HEK293 (cell line): ENCODE data around the gene SLC26A11.
A peak's percentile ranks its signal among the peaks of the same experiment; 100 is the strongest.

Source experiments
- CTCF ChIA-PET: fragments of 350-600 bp; formaldehyde crosslinking; extraction: SDS; loops from one replicate; lab custom pipeline; 2021; ENCODE audit warnings: antibody characterized with exemption; lab: Yijun Ruan, JAX
- POLR2A ChIA-PET: fragments of 300-600 bp; formaldehyde crosslinking; extraction: SDS; loops from one replicate; lab custom pipeline; 2020; ENCODE audit warnings: antibody characterized with exemption, inconsistent platforms; lab: Yijun Ruan, JAX
- H3K27ac ChIP-seq: fragments of 200-500 bp; sonication (Bioruptor generic); 2 replicates; pipeline ENCODE4 v1.5.1; 2014; ENCODE audit warnings: low read depth, low read length, control low read depth, inconsistent platforms; ENCODE audit errors: extremely low read depth
- H3K36me3 ChIP-seq, 2 experiments: fragments of 200-500 bp in 1 of 2; sonication (Bioruptor generic) in 1 of 2; 1 replicate in 1 of 2; 2 replicates in 1 of 2; pipeline ENCODE4 v1.5.1; 2014 to 2017; ENCODE audit warnings: inconsistent platforms in 2 of 2, low read length in 2 of 2; ENCODE audit not compliant: control insufficient read depth in 2 of 2, insufficient read depth in 1 of 2
- H3K4me1 ChIP-seq: fragments of 200-500 bp; sonication (Bioruptor generic); 2 replicates; pipeline ENCODE4 v1.5.1; 2014; ENCODE audit warnings: mild to moderate bottlenecking, low read length, inconsistent platforms; ENCODE audit not compliant: control insufficient read depth, insufficient read depth
- H3K4me3 ChIP-seq: 2 replicates; pipeline ENCODE4 v1.5.1; 2011; ENCODE audit warnings: low read depth, mild to moderate bottlenecking, control low read depth, low read length, moderate library complexity
- H3K9me3 ChIP-seq: fragments of 200-500 bp; sonication (Bioruptor generic); 2 replicates; pipeline ENCODE4 v1.5.1; 2014; ENCODE audit warnings: low read depth, low read length, inconsistent platforms; ENCODE audit not compliant: control insufficient read depth, insufficient read depth
- FEZF1 ChIP-seq: fragments of 450-650 bp; formaldehyde crosslinking; IDR thresholded peaks from 2 replicates; pipeline ENCODE4 v1.5.1; 2016; ENCODE audit warnings: missing biosample characterization, missing genetic modification characterization
- GLI2 ChIP-seq: fragments of 450-650 bp; formaldehyde crosslinking; IDR thresholded peaks from 2 replicates; pipeline ENCODE4; 2017; ENCODE audit warnings: missing biosample characterization, missing genetic modification characterization, low read depth, borderline replicate concordance
- GLIS2 ChIP-seq: fragments of 450-650 bp; formaldehyde crosslinking; IDR thresholded peaks from 2 replicates; pipeline ENCODE4 v1.5.1; 2016; ENCODE audit warnings: missing biosample characterization, missing genetic modification characterization
- IKZF3 ChIP-seq: fragments of 450-650 bp; IDR thresholded peaks from 2 replicates; pipeline ENCODE4 v1.5.0; 2018; ENCODE audit warnings: missing biosample characterization, mild to moderate bottlenecking, missing genetic modification characterization, moderate library complexity
- KLF1 ChIP-seq: fragments of 450-650 bp; formaldehyde crosslinking; IDR thresholded peaks from 2 replicates; pipeline ENCODE4 v1.5.1; 2016; ENCODE audit warnings: missing biosample characterization, missing genetic modification characterization
- KLF8 ChIP-seq: fragments of 450-650 bp; formaldehyde crosslinking; IDR thresholded peaks from 2 replicates; pipeline ENCODE4 v1.5.1; 2016; ENCODE audit warnings: missing biosample characterization, missing genetic modification characterization
- KLF9 ChIP-seq: fragments of 450-650 bp; formaldehyde crosslinking; IDR thresholded peaks from 2 replicates; pipeline ENCODE4 v1.5.1; 2016; ENCODE audit warnings: missing biosample characterization, missing genetic modification characterization, low read depth
- YY2 ChIP-seq: fragments of 450-650 bp; formaldehyde crosslinking; IDR thresholded peaks from 2 replicates; pipeline ENCODE4 v1.5.1; 2016; ENCODE audit warnings: missing biosample characterization, missing genetic modification characterization
- ZFHX2 ChIP-seq: fragments of 450-650 bp; formaldehyde crosslinking; conservative IDR thresholded peaks from 2 replicates; pipeline ENCODE4 v1.5.1; 2016; ENCODE audit warnings: missing biosample characterization, missing genetic modification characterization
- ZFP69B ChIP-seq: fragments of 450-650 bp; formaldehyde crosslinking; IDR thresholded peaks from 2 replicates; pipeline ENCODE4 v1.5.1; 2016; ENCODE audit warnings: missing biosample characterization, missing genetic modification characterization
- ZNF114 ChIP-seq: fragments of 450-650 bp; formaldehyde crosslinking; IDR thresholded peaks from 2 replicates; pipeline ENCODE4 v1.5.0; 2017; ENCODE audit warnings: missing biosample characterization, missing genetic modification characterization
- ZNF174 ChIP-seq: fragments of 450-650 bp; formaldehyde crosslinking; IDR thresholded peaks from 2 replicates; pipeline ENCODE4 v1.5.0; 2017; ENCODE audit warnings: missing biosample characterization, mild to moderate bottlenecking, missing genetic modification characterization
- ZNF221 ChIP-seq: fragments of 450-650 bp; formaldehyde crosslinking; IDR thresholded peaks from 2 replicates; pipeline ENCODE4 v1.5.1; 2017; ENCODE audit warnings: missing biosample characterization, missing genetic modification characterization, borderline replicate concordance
- ZNF311 ChIP-seq: fragments of 450-650 bp; formaldehyde crosslinking; IDR thresholded peaks from 2 replicates; pipeline ENCODE4 v1.5.1; 2017; ENCODE audit warnings: missing biosample characterization, missing genetic modification characterization, borderline replicate concordance
- ZNF510 ChIP-seq: fragments of 450-650 bp; formaldehyde crosslinking; IDR thresholded peaks from 2 replicates; pipeline ENCODE4 v1.5.1; 2018; ENCODE audit warnings: mild to moderate bottlenecking, missing genetic modification characterization, missing biosample characterization; ENCODE audit not compliant: insufficient replicate concordance
- ZNF558 ChIP-seq: fragments of 450-650 bp; formaldehyde crosslinking; IDR thresholded peaks from 2 replicates; pipeline ENCODE4 v1.5.1; 2016; ENCODE audit warnings: missing biosample characterization, missing genetic modification characterization
- ZNF560 ChIP-seq: fragments of 450-650 bp; formaldehyde crosslinking; IDR thresholded peaks from 2 replicates; pipeline ENCODE4 v1.5.1; 2017; ENCODE audit warnings: missing biosample characterization, missing genetic modification characterization, borderline replicate concordance
- ZNF596 ChIP-seq: fragments of 450-650 bp; IDR thresholded peaks from 2 replicates; pipeline ENCODE4 v1.5.0; 2018; ENCODE audit warnings: missing biosample characterization, mild to moderate bottlenecking, missing genetic modification characterization, moderate library complexity
- ZNF791 ChIP-seq: fragments of 450-650 bp; formaldehyde crosslinking; IDR thresholded peaks from 2 replicates; pipeline ENCODE4 v1.5.1; 2016; ENCODE audit warnings: missing biosample characterization, missing genetic modification characterization
- ZXDB ChIP-seq: fragments of 450-650 bp; formaldehyde crosslinking; IDR thresholded peaks from 2 replicates; pipeline ENCODE4 v1.5.1; 2016; ENCODE audit warnings: missing biosample characterization, missing genetic modification characterization
- TF ChIP-seq, protein P1 (sequence below): fragments of 450-650 bp; IDR thresholded peaks from 2 replicates; pipeline ENCODE4 v1.5.1; 2018; ENCODE audit warnings: missing biosample characterization, mild to moderate bottlenecking, missing genetic modification characterization
- TF ChIP-seq, protein P2 (sequence below): fragments of 450-650 bp; formaldehyde crosslinking; IDR thresholded peaks from 2 replicates; pipeline ENCODE4 v1.5.0; 2017; ENCODE audit warnings: missing biosample characterization, missing genetic modification characterization, borderline replicate concordance
- TF ChIP-seq, protein P3 (sequence below): fragments of 450-650 bp; formaldehyde crosslinking; IDR thresholded peaks from 2 replicates; pipeline ENCODE4 v1.5.1; 2016; ENCODE audit warnings: missing biosample characterization, missing genetic modification characterization
- TF ChIP-seq, protein P4 (sequence below): fragments of 450-650 bp; formaldehyde crosslinking; IDR thresholded peaks from 2 replicates; pipeline ENCODE4 v1.5.1; 2016; ENCODE audit warnings: missing biosample characterization, missing genetic modification characterization

SLC26A11 gene

DNA sequence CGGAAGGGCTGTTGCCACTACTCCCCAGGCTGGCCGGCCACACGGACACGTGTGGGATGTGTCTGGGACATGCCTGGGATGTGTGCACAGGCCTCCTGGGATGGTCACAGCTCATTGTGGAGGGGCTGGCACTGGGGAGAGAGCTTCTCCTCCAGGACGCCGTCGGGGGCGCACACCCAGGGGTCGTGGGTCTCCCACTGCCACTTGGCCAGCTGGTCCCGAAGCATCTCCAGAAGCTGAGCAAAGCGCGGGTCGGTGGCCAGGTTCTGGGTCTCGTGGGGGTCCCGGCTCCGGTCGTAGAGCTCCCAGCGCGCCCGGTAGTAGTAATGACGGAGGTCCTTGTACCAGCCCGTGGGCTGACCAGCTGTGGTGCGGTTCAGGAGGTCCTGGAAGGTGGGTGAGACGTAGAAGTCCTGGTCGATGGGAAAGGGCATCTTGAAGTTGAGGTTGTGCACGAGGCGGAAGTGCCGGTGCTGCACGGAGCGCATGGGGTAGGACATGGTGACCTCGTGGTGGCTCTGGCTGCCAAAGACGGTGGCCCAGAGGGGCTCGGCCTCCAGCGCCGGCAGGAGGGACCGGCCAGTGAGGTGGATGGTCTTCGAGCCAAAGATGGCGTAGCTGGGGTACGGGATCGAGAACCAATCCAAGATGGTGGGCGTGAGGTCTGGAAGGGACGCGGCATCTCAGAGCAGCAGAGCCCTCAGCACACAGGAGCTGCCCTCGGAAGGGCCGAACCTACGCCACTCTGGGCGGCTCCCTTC lies 9.7 kb upstream of the SLC26A11 start:
- Histone ChIP-seq H3K9me3 (no peaks in the 10 kb centered on the region), H3K4me1 (no peaks in the 10 kb centered on the region), H3K4me3 (no peak overlapping the region)
- CTCF ChIA-PET, result interaction anchor here (0.6 kb wide), 2 partner anchors 32 to 86 kb away, joined by 3 to 4 read pairs; no protein-coding TSS in a partner anchor
- TF ChIP-seq ZNF221 (no peak), GLI2 (no peak), ZNF558 (no peak), GLIS2 (tag by site-specific recombination) (0 out of 2 replicates have a peak, but pooled peaks have one; percentile 6), IKZF3 (tag by site-specific recombination) (no peak)
- TF ChIP-seq, all 188 proteins: peak for 1
- POLR2A ChIA-PET, result interaction anchor here (2.0 kb wide), 1 partner anchor 9 kb away, joined by 5 read pairs; the partner anchor contains the start of genes SGSH and SLC26A11
- Histone ChIP-seq H3K27ac (no peak overlapping the region), H3K36me3 (peaks cover 5 to 74% of the 10 kb centered on the region in 2 experiments; a peak in 2 of 3 replicates)

DNA sequence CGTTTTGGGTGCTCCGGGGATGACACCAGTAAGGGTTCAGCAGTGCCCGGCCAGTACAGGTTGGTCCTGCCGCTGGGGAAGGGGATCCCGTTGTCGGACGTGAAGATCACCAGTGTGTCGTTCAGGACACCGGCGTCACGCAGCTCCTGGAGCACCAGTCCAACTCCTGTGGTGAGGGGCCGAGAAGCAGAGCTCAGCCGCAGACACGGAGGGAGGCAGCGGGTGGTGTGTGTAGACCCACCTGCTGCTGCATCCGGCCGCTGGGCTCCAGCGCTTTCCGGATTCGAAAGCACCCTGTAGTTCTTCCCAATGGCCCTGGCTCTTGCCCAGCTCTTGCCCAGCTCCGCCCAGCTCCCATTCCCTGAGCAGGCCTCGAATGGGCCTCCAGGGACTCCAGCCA lies 8.1 kb upstream of the SLC26A11 start:
- Histone ChIP-seq H3K27ac (no peak overlapping the region), H3K4me3 (no peak overlapping the region), H3K9me3 (no peaks in the 10 kb centered on the region), H3K4me1 (no peaks in the 10 kb centered on the region), H3K36me3 (peaks cover 14 to 90% of the 10 kb centered on the region in 2 experiments)
- no peak for TF ChIP-seq ZNF311 (tag by site-specific recombination)
- CTCF ChIA-PET, result interaction anchor here (0.6 kb wide), 1 partner anchor 902 kb away, joined by 4 read pairs; no protein-coding TSS in a partner anchor
- POLR2A ChIA-PET, result no interaction called here

DNA sequence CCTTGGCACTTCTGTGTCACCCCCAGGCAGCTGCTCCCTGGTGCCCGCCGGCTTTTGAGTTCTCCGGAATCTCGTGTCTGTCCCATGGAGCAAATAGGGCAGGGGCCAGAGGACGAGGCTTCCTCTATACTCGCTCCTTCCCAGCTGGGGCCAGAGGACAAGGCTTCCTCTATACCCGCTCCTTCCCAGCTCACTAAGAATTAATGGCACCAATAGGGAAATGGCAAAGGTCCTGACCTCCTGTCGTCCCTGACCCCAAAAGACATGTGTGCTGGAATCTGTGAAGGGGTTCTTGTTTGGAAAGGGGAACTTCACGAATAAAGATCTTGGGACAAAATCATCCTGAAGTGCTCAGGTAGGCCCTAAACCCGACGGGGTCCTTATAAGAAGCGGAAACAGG lies 7.7 kb upstream of the SLC26A11 start:
- Histone ChIP-seq H3K9me3 (no peaks in the 10 kb centered on the region), H3K4me1 (no peaks in the 10 kb centered on the region), H3K4me3 (no peak overlapping the region), H3K36me3 (peaks cover 14 to 94% of the 10 kb centered on the region in 2 experiments), H3K27ac (no peak overlapping the region)
- ChIA-PET POLR2A (no interaction called here), CTCF (interaction anchor here (0.6 kb wide), 1 partner anchor 9 kb away, joined by 3 read pairs; no protein-coding TSS in a partner anchor)
- TF ChIP-seq ZFHX2 (tag by site-specific recombination) (no peak), KLF1 (tag by site-specific recombination) (no peak), KLF9 (tag by site-specific recombination) (no peak), FEZF1 (no peak), ZNF114 (no peak), ZNF174 (tag by site-specific recombination) (no peak), ZNF510 (tag by site-specific recombination) (no peak), ZNF791 (tag by site-specific recombination) (no peak), ZXDB (tag by site-specific recombination) (no peak), ZFP69B (tag by site-specific recombination) (no peak), YY2 (tag by site-specific recombination) (no peak), ZNF596 (tag by site-specific recombination) (no peak), KLF8 (no peak), ZNF560 (tag by site-specific recombination) (no peak)
- TF ChIP-seq, protein P1, sequence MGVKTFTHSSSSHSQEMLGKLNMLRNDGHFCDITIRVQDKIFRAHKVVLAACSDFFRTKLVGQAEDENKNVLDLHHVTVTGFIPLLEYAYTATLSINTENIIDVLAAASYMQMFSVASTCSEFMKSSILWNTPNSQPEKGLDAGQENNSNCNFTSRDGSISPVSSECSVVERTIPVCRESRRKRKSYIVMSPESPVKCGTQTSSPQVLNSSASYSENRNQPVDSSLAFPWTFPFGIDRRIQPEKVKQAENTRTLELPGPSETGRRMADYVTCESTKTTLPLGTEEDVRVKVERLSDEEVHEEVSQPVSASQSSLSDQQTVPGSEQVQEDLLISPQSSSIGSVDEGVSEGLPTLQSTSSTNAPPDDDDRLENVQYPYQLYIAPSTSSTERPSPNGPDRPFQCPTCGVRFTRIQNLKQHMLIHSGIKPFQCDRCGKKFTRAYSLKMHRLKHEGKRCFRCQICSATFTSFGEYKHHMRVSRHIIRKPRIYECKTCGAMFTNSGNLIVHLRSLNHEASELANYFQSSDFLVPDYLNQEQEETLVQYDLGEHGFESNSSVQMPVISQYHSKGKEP (tag by site-specific recombination), result no peak
- TF ChIP-seq, protein P2, sequence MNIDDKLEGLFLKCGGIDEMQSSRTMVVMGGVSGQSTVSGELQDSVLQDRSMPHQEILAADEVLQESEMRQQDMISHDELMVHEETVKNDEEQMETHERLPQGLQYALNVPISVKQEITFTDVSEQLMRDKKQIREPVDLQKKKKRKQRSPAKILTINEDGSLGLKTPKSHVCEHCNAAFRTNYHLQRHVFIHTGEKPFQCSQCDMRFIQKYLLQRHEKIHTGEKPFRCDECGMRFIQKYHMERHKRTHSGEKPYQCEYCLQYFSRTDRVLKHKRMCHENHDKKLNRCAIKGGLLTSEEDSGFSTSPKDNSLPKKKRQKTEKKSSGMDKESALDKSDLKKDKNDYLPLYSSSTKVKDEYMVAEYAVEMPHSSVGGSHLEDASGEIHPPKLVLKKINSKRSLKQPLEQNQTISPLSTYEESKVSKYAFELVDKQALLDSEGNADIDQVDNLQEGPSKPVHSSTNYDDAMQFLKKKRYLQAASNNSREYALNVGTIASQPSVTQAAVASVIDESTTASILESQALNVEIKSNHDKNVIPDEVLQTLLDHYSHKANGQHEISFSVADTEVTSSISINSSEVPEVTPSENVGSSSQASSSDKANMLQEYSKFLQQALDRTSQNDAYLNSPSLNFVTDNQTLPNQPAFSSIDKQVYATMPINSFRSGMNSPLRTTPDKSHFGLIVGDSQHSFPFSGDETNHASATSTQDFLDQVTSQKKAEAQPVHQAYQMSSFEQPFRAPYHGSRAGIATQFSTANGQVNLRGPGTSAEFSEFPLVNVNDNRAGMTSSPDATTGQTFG (tag by site-specific recombination), result no peak
- TF ChIP-seq, protein P3, sequence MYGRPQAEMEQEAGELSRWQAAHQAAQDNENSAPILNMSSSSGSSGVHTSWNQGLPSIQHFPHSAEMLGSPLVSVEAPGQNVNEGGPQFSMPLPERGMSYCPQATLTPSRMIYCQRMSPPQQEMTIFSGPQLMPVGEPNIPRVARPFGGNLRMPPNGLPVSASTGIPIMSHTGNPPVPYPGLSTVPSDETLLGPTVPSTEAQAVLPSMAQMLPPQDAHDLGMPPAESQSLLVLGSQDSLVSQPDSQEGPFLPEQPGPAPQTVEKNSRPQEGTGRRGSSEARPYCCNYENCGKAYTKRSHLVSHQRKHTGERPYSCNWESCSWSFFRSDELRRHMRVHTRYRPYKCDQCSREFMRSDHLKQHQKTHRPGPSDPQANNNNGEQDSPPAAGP, result no peak
- TF ChIP-seq, protein P4, sequence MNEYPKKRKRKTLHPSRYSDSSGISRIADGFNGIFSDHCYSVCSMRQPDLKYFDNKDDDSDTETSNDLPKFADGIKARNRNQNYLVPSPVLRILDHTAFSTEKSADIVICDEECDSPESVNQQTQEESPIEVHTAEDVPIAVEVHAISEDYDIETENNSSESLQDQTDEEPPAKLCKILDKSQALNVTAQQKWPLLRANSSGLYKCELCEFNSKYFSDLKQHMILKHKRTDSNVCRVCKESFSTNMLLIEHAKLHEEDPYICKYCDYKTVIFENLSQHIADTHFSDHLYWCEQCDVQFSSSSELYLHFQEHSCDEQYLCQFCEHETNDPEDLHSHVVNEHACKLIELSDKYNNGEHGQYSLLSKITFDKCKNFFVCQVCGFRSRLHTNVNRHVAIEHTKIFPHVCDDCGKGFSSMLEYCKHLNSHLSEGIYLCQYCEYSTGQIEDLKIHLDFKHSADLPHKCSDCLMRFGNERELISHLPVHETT, result no peak
- TF ChIP-seq, all 188 proteins: peak for 0
